ENCODE data around the gene C16orf46. TPM values are rescaled to one million over a fixed set of nuclear protein-coding genes. Genes with fewer than 3 reads are reported as not detected.
"Not testable (repeated sequence)": the region's sequence is repeated elsewhere in the genome, so short reads cannot be mapped to it uniquely, and the experiment has no call there.

C16orf46 gene
- total RNA-seq, 4 donors from 2014 or later, result 0.78 to 3.3 TPM; not detected in 2

DNA sequence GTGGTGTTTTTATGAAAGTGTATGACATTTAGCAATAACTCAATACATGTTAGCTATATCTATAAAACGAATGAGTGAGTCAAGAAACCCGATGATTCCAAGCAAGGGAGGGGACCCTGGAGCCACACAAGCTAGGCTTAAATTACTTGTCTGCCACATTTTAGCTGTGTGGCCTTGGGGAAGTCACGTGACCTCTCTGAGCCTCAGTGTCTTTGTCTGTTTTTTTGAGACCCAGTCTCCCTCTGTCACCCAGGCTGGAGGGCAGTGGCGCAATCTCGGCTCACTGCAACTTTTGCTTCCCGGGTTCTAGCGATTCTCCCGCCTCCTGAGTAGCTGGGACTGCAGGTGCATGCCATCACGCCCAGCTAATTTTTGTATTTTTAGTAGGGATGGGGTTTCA lies 39.2 kb upstream of the C16orf46 start:
- H3K9me3 ChIP-seq, result no peaks in the 10 kb centered on the region
- H3K36me3 ChIP-seq, result no peaks in the 10 kb centered on the region
- H3K4me3 ChIP-seq, result no peak overlapping the region
- no peaks in the 10 kb centered on the region for H3K4me1 ChIP-seq
- no peak overlapping the region for H3K27ac ChIP-seq
- no peak for DNase-seq (ENCODE audit: low spot score in 2 of 2)
- H3K27me3 ChIP-seq, result no peaks in the 10 kb centered on the region
- TF ChIP-seq POLR2A (IDR thresholded peaks at IDR 0.05), result no peak
- TF ChIP-seq EP300 (IDR thresholded peaks at IDR 0.05), result no peak
- TF ChIP-seq, protein P1, sequence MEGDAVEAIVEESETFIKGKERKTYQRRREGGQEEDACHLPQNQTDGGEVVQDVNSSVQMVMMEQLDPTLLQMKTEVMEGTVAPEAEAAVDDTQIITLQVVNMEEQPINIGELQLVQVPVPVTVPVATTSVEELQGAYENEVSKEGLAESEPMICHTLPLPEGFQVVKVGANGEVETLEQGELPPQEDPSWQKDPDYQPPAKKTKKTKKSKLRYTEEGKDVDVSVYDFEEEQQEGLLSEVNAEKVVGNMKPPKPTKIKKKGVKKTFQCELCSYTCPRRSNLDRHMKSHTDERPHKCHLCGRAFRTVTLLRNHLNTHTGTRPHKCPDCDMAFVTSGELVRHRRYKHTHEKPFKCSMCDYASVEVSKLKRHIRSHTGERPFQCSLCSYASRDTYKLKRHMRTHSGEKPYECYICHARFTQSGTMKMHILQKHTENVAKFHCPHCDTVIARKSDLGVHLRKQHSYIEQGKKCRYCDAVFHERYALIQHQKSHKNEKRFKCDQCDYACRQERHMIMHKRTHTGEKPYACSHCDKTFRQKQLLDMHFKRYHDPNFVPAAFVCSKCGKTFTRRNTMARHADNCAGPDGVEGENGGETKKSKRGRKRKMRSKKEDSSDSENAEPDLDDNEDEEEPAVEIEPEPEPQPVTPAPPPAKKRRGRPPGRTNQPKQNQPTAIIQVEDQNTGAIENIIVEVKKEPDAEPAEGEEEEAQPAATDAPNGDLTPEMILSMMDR (IDR thresholded peaks at IDR 0.05), result no peak
- 92 to 93% methylated on average over 8 to 9 of the region's 9 CpGs for WGBS, 2 donors

DNA sequence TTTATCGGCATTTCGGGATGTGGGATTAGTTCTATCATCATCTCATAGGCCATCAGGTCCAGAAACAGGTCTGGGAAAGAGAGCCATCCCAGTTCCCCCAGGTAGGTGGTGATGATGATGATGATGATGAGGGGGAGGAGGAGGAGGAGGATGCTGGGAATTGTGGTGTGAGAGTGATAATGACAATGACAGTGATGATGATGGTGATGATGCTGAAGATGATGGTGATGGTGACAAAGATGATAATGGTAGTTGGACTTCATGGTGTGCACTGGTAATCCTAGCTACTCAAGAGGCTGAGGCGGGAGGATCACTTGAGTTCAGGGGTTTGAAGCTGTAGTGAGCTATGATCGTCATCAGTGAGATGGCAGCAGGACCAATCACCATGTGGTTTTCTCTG lies 35.4 kb upstream of the C16orf46 start:
- no peaks in the 10 kb centered on the region for H3K4me1 ChIP-seq
- H3K4me3 ChIP-seq, result no peak overlapping the region
- H3K27me3 ChIP-seq, result no peaks in the 10 kb centered on the region
- no peak overlapping the region for H3K27ac ChIP-seq
- no peaks in the 10 kb centered on the region for H3K36me3 ChIP-seq
- TF ChIP-seq EP300 (IDR thresholded peaks at IDR 0.05), result no peak
- TF ChIP-seq POLR2A (IDR thresholded peaks at IDR 0.05), result no peak
- TF ChIP-seq, protein P1 (IDR thresholded peaks at IDR 0.05), result no peak
- DNase-seq (ENCODE audit: low spot score in 2 of 2), result no peak
- WGBS, 2 donors, result 95 to 98% methylated on average over 4 of the region's 4 CpGs
- no peaks in the 10 kb centered on the region for H3K9me3 ChIP-seq

DNA sequence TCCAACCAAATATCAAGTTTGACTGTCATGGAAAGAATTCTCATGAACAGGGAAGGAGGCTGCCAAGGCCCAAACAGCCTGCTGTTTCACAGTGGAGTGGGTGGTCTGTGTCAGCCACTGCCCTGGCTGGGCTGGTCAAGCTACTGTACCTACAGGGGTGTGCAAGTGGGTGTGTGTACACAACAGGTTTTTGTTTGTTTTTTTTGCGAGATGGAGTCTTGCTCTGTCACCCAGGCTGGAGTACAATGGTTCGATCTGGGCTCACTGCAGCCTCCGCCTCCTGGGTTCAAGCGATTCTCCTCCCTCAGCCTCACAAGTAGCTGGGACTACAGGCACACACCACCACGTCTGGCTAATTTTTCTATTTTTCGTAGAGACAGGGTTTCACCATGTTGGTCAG lies 32.2 kb upstream of the C16orf46 start:
- not testable (repeated sequence) for H3K27ac ChIP-seq; H3K4me1 ChIP-seq; H3K36me3 ChIP-seq; H3K4me3 ChIP-seq; DNase-seq (ENCODE audit: low spot score in 2 of 2); H3K27me3 ChIP-seq; H3K9me3 ChIP-seq
- 91 to 93% methylated on average over 6 of the region's 6 CpGs for whole genome bisulfite sequencing, 2 donors

DNA sequence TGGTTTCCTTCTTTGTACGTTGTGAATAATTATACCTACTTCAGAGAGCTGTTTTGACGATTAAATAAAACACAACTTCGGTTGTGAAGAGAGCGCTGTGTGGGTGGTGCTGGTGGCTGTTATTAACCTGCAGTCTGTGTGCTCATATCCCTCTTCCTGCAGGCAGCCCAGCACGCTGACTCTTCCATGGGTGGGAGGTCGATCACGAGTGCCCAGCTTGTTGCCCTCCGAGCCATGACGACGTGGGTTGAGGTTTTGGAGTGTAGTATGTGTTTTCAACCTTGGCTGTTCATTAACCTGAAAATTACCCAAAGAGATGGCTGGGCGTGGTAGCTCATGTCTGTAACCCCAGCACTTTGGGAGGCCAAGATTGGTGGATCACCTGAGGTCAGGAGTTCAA lies 30.5 kb upstream of the C16orf46 start:
- H3K4me3 ChIP-seq, result no peak overlapping the region
- no peaks in the 10 kb centered on the region for H3K27me3 ChIP-seq
- no peaks in the 10 kb centered on the region for H3K36me3 ChIP-seq
- no peak overlapping the region for H3K27ac ChIP-seq
- no peak for DNase-seq (ENCODE audit: low spot score in 2 of 2)
- TF ChIP-seq EP300 (IDR thresholded peaks at IDR 0.05), result no peak
- TF ChIP-seq, protein P1 (IDR thresholded peaks at IDR 0.05), result no peak
- TF ChIP-seq POLR2A (IDR thresholded peaks at IDR 0.05), result no peak
- no peaks in the 10 kb centered on the region for H3K4me1 ChIP-seq
- 81 to 84% methylated on average over 11 of the region's 11 CpGs for WGBS, 2 donors
- H3K9me3 ChIP-seq, result no peaks in the 10 kb centered on the region

DNA sequence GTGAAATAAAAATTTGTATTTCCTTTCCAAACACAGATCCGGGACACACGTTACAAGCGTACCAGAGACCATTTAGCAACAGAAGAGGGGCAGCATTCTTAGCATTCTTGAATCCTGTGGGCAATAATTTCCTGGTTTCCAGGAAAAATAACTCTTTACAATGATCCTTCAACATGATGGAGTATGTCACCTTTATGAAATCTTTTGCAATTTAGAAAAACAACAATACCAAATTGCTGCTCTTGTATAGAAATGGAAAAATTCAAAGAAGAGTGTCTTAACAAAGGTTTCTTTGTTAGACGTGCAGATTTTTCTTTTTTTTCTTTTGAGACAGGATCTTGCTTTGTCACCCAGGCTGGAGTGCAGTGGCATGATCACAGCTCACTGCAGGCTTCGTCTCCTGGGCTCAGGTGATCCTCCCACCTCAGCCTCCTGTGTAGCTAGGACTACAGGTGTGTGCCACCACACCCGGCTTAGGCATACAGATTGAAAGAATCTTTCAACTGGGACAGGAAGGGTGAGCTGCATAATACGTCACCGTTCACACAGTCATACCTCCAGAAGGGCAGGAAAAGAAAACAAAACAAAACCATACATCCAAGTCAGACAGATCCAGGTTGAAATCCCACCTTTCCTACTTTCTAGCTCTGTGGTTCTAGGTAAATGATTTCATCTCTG lies 29.9 kb upstream of the C16orf46 start:
- Histone ChIP-seq H3K27me3 (no peaks in the 10 kb centered on the region), H3K9me3 (no peaks in the 10 kb centered on the region), H3K4me3 (no peak overlapping the region), H3K36me3 (no peaks in the 10 kb centered on the region), H3K27ac (no peak overlapping the region), H3K4me1 (no peaks in the 10 kb centered on the region)
- 38% methylated on average over 8 of the region's 8 CpGs for WGBS, 2 donors
- no peak for DNase-seq (ENCODE audit: low spot score in 2 of 2)
- no peak for TF ChIP-seq EP300 (IDR thresholded peaks at IDR 0.05)
- TF ChIP-seq, protein P1 (IDR thresholded peaks at IDR 0.05), result no peak
- TF ChIP-seq POLR2A (IDR thresholded peaks at IDR 0.05), result no peak

DNA sequence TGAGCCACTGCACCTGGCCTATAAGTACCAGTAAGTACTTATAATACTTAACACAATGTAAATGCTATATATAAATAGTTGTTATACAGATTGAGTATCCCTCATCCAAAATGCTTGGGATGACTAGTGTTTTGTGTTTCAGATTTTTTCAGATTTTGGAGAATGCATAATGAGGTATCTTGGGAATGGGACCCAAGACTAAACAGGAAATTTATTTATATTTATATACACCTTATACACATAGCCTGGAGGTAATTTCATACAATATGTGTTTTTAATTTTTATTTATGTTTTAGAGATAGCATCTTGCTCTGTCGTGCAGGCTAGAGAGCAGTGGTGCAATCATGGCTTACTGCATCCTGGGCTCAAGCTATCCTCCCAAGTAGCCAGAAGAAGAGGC lies 28.9 kb upstream of the C16orf46 start:
- H3K36me3 ChIP-seq, result no peaks in the 10 kb centered on the region
- no peaks in the 10 kb centered on the region for H3K4me1 ChIP-seq
- TF ChIP-seq, protein P1 (IDR thresholded peaks at IDR 0.05), result no peak
- TF ChIP-seq POLR2A (IDR thresholded peaks at IDR 0.05) (no peak), EP300 (IDR thresholded peaks at IDR 0.05) (no peak)
- H3K4me3 ChIP-seq, result no peak overlapping the region
- H3K27me3 ChIP-seq, result no peaks in the 10 kb centered on the region
- no peak for DNase-seq (ENCODE audit: low spot score in 2 of 2)
- WGBS, 2 donors, result 91 to 92% methylated on average over 1 of the region's 1 CpG
- no peaks in the 10 kb centered on the region for H3K9me3 ChIP-seq
- H3K27ac ChIP-seq, result no peak overlapping the region

All from tibial nerve (tissue), 4 donors.